NB4 (cell line): ENCODE measurements around the gene SSH2.

Source experiments
- DNase-seq: peaks from one replicate; pipeline ENCODE4 v3.0.0; 2010; ENCODE audit warnings: low read depth
- H3K4me3 ChIP-seq: one replicate; pipeline ENCODE4 v1.5.1; 2011; ENCODE audit warnings: mild to moderate bottlenecking, low read depth, low read length, moderate library complexity
- CTCF ChIP-seq: IDR thresholded peaks from one replicate; pipeline ENCODE4 v1.5.1; 2012; ENCODE audit warnings: low read depth, low read length
- MAX ChIP-seq: IDR thresholded peaks from 2 replicates; pipeline ENCODE4 v1.6.1; 2011; ENCODE audit warnings: low read depth, low read length
- MYC ChIP-seq: IDR thresholded peaks from 2 replicates; pipeline ENCODE4 v1.6.1; 2011; ENCODE audit warnings: low read depth, low read length
- POLR2A ChIP-seq: IDR thresholded peaks from 2 replicates; pipeline ENCODE4 v1.6.1; 2011; ENCODE audit warnings: mild to moderate bottlenecking; ENCODE audit not compliant: insufficient read length; ENCODE audit errors: extremely low read depth

Gene SSH2

GRCh38 chr17:29645515-29646051 lies 284.4 kb downstream of the SSH2 start:
- H3K4me3 ChIP-seq, result no peak overlapping the region
- peak; percentile 80 for DNase-seq
- TF ChIP-seq MYC (no peak; the same call in 1 of the 2 replicates), POLR2A (no peak), MAX (no peak), CTCF (no peak)

GRCh38 chr17:29643817-29644160 lies 286.2 kb downstream of the SSH2 start:
- no peak for TF ChIP-seq CTCF
- no peak for TF ChIP-seq MYC
- no peak for TF ChIP-seq POLR2A
- TF ChIP-seq MAX, result no peak
- H3K4me3 ChIP-seq, result no peak overlapping the region
- no peak for DNase-seq

- no peak for DNase-seq
- no peak overlapping the region for H3K4me3 ChIP-seq
- TF ChIP-seq MYC (no peak), MAX (no peak), CTCF (no peak)
These were observed 287.8 kb downstream of the SSH2 start for GRCh38 chr17:29642171-29642611.

GRCh38 chr17:29640981-29641642 lies 288.9 kb downstream of the SSH2 start:
- no peak for DNase-seq
- TF ChIP-seq CTCF, result no peak
- no peak for TF ChIP-seq MYC
- TF ChIP-seq POLR2A, result no peak
- no peak for TF ChIP-seq MAX
- H3K4me3 ChIP-seq, result no peak overlapping the region

GRCh38 chr17:29640413-29640812 lies 289.6 kb downstream of the SSH2 start:
- no peak overlapping the region for H3K4me3 ChIP-seq
- DNase-seq, result no peak
- TF ChIP-seq POLR2A (no peak), MAX (no peak), MYC (no peak), CTCF (no peak)
